GDM1 (cell line): ENCODE data around the gene SIGLEC12.
A peak's percentile ranks its signal among the peaks of the same experiment; 100 is the strongest.
"Not testable (repeated sequence)": the region's sequence is repeated elsewhere in the genome, so short reads cannot be mapped to it uniquely, and the experiment has no call there.

Source experiments
- DNase-seq: peaks from one replicate; lab custom pipeline; 2025; lab: John Stamatoyannopoulos, UW

The SIGLEC12 gene

GRCh38 chr19:51457351-51458013, 44.1 kb downstream of the SIGLEC12 start:
- no peak for DNase-seq

GRCh38 chr19:51456541-51457290, 44.9 kb downstream of the SIGLEC12 start:
- DNase-seq: no peak

- DNase-seq: no peak
Measured at GRCh38 chr19:51450730-51451307, 50.8 kb downstream of the SIGLEC12 start.

GRCh38 chr19:51448411-51449016, 53.1 kb downstream of the SIGLEC12 start:
- DNase-seq: no peak

- no peak for DNase-seq
Measured at GRCh38 chr19:51448011-51448410, 53.6 kb downstream of the SIGLEC12 start.

GRCh38 chr19:51447510-51447909, 54.1 kb downstream of the SIGLEC12 start:
- not testable (repeated sequence) for DNase-seq

- DNase-seq: peak; percentile 80
Measured at GRCh38 chr19:51441410-51442390, 59.9 kb downstream of the SIGLEC12 start.
